OCI-LY7 (cell line): ENCODE results near the gene DCAF15.

Experiments
- CTCF ChIP-seq: fragments of 200-600 bp; sonication (generic); conservative IDR thresholded peaks from 2 replicates; pipeline ENCODE4 v1.5.1; 2014; ENCODE audit warnings: mild to moderate bottlenecking, antibody characterized with exemption, low read length, moderate library complexity, mixed read lengths
- EZH2phosphoT487 ChIP-seq: fragments of 200-600 bp; sonication (generic); IDR thresholded peaks from 2 replicates; pipeline ENCODE4 v1.6.1; 2018; ENCODE audit warnings: low read depth, borderline replicate concordance, mild to moderate bottlenecking, mixed run types, antibody characterized with exemption, low read length, moderate library complexity, mixed read lengths

GRCh38 chr19:13965926-13966683 is 13.8 kb downstream of the DCAF15 start:
- TF ChIP-seq CTCF (no peak), EZH2phosphoT487 (no peak)
